ENCODE data around the gene PLSCR4. TPM values are rescaled to one million over a fixed set of nuclear protein-coding genes. Genes with fewer than 3 reads are reported as not detected.

The PLSCR4 gene
- total RNA-seq, 4 donors from 2014 or later = 19.7 to 87.7 (median 41.0) TPM

- Histone ChIP-seq H3K27ac (no peak overlapping the region), H3K4me3 (no peak overlapping the region), H3K27me3 (no peaks in the 10 kb centered on the region), H3K36me3 (no peaks in the 10 kb centered on the region), H3K4me1 (no peaks in the 10 kb centered on the region), H3K9me3 (no peaks in the 10 kb centered on the region)
- intact Hi-C loops (cut with DNase I; ENCODE audit: low total_unique reads) (no loop called here), in situ Hi-C loops (cut with MboI; ENCODE audit: low pct_ligation_motif_present in 1 of 4, low pct_unique_long_range_greater_than_20kb in 1 of 4, low sequenced_read_pairs in 3 of 4) (loop anchor here in 1 of 4 donors (25.0 kb wide), 1 partner anchor 115 kb away; no protein-coding TSS in a partner anchor)
- WGBS, 2 donors (ENCODE audit: low coverage in 1 of 2) = 72% methylated on average over 3 of the region's 3 CpGs
- TF ChIP-seq EP300 (IDR thresholded peaks at IDR 0.05; ENCODE audit: low read depth) (no peak), POLR2AphosphoS5 (IDR thresholded peaks at IDR 0.05) (no peak), POLR2A (IDR thresholded peaks at IDR 0.05) (no peak)
- TF ChIP-seq, protein P1, sequence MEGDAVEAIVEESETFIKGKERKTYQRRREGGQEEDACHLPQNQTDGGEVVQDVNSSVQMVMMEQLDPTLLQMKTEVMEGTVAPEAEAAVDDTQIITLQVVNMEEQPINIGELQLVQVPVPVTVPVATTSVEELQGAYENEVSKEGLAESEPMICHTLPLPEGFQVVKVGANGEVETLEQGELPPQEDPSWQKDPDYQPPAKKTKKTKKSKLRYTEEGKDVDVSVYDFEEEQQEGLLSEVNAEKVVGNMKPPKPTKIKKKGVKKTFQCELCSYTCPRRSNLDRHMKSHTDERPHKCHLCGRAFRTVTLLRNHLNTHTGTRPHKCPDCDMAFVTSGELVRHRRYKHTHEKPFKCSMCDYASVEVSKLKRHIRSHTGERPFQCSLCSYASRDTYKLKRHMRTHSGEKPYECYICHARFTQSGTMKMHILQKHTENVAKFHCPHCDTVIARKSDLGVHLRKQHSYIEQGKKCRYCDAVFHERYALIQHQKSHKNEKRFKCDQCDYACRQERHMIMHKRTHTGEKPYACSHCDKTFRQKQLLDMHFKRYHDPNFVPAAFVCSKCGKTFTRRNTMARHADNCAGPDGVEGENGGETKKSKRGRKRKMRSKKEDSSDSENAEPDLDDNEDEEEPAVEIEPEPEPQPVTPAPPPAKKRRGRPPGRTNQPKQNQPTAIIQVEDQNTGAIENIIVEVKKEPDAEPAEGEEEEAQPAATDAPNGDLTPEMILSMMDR (IDR thresholded peaks at IDR 0.05) = no peak
- DNase-seq = no peak
These were observed 73.8 kb downstream of the PLSCR4 start for GRCh38 chr3:146177072-146177471.

GRCh38 chr3:146172586-146172985 lies 78.3 kb downstream of the PLSCR4 start:
- 69 to 90% methylated on average over 1 of the region's 1 CpG for WGBS, 2 donors (ENCODE audit: low coverage in 1 of 2)

DNA sequence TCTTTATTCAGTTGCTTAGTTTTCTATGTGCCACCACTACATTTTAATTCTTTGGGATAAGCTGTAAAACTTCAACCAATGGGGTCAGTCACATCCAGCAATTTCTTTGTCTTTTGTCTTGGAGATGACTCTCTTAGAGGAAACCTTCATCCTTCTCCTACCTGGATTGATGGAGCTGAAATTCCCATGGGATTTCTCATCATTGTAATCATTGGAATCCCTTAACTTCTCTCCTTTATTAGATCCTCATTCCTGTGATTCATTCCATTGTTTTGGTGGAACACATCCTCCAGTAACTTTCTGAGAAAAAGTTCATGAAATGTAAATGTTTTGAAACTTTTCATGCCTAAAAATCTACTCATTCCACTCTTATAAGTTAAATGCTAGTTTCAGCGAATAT lies 80.3 kb downstream of the PLSCR4 start:
- H3K4me1 ChIP-seq = peaks cover 3 to 13% (median 8%) of the 10 kb centered on the region in 4 donors
- H3K27me3 ChIP-seq = no peaks in the 10 kb centered on the region
- in situ Hi-C loops (cut with MboI; ENCODE audit: low pct_ligation_motif_present in 1 of 4, low pct_unique_long_range_greater_than_20kb in 1 of 4, low sequenced_read_pairs in 3 of 4) (loop anchor here in 1 of 4 donors (25.0 kb wide), 1 partner anchor 108 kb away; no protein-coding TSS in a partner anchor), intact Hi-C loops (cut with DNase I; ENCODE audit: low total_unique reads) (no loop called here)
- H3K27ac ChIP-seq = no peak overlapping the region
- 83 to 100% methylated on average over 1 of the region's 1 CpG for WGBS, 2 donors (ENCODE audit: low coverage in 1 of 2)
- TF ChIP-seq, protein P1 (IDR thresholded peaks at IDR 0.05) = no peak
- TF ChIP-seq POLR2AphosphoS5 (IDR thresholded peaks at IDR 0.05) = no peak
- TF ChIP-seq EP300 (IDR thresholded peaks at IDR 0.05; ENCODE audit: low read depth) = no peak
- TF ChIP-seq POLR2A (IDR thresholded peaks at IDR 0.05) = no peak
- H3K4me3 ChIP-seq = no peak overlapping the region
- no peak for DNase-seq
- H3K9me3 ChIP-seq = no peaks in the 10 kb centered on the region
- H3K36me3 ChIP-seq = no peaks in the 10 kb centered on the region

More at GRCh38 chr3:146172586-146172985, 78.3 kb downstream of the PLSCR4 start:
- Histone ChIP-seq H3K36me3 (no peaks in the 10 kb centered on the region), H3K27me3 (no peaks in the 10 kb centered on the region), H3K4me3 (no peak overlapping the region), H3K9me3 (no peaks in the 10 kb centered on the region), H3K4me1 (no peaks in the 10 kb centered on the region), H3K27ac (no peak overlapping the region)
- in situ Hi-C loops (cut with MboI; ENCODE audit: low pct_ligation_motif_present in 1 of 4, low pct_unique_long_range_greater_than_20kb in 1 of 4, low sequenced_read_pairs in 3 of 4) (loop anchor here in 1 of 4 donors (25.0 kb wide), 1 partner anchor 110 kb away; no protein-coding TSS in a partner anchor), intact Hi-C loops (cut with DNase I; ENCODE audit: low total_unique reads) (no loop called here)
- TF ChIP-seq EP300 (IDR thresholded peaks at IDR 0.05; ENCODE audit: low read depth) (no peak), POLR2AphosphoS5 (IDR thresholded peaks at IDR 0.05) (no peak), POLR2A (IDR thresholded peaks at IDR 0.05) (no peak)
- TF ChIP-seq, protein P1 (IDR thresholded peaks at IDR 0.05) = no peak
- DNase-seq = no peak

DNA sequence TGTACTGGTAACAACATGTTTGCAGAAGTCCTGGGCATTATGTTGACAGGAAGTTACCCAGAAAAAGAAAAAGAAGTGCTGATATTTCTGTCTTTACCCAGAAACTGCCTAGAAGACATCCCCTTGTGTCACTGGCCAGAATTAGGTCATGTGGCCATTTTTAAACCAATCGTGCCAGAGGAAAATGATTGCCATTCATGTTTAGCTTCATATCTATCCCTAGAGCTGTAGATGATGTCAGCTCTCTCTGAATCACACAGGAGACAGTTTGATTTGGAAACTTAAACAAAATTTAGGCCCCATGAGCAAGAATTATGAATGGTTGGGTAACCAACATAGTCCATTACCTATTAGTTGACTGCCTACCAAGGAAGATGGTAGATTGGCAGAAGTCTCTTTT lies 81.0 kb downstream of the PLSCR4 start:
- Histone ChIP-seq H3K4me3 (no peak overlapping the region), H3K4me1 (peaks cover 10 to 20% (median 13%) of the 10 kb centered on the region in 4 donors), H3K36me3 (no peaks in the 10 kb centered on the region), H3K27me3 (no peaks in the 10 kb centered on the region), H3K9me3 (no peaks in the 10 kb centered on the region), H3K27ac (no peak overlapping the region)
- intact Hi-C loops (cut with DNase I; ENCODE audit: low total_unique reads) = no loop called here
- DNase-seq = no peak
- in situ Hi-C loops (cut with MboI; ENCODE audit: low pct_ligation_motif_present in 1 of 4, low pct_unique_long_range_greater_than_20kb in 1 of 4, low sequenced_read_pairs in 3 of 4) = loop anchor here in 1 of 4 donors (25.0 kb wide), 1 partner anchor 108 kb away; no protein-coding TSS in a partner anchor
- TF ChIP-seq, protein P1 (IDR thresholded peaks at IDR 0.05) = no peak
- TF ChIP-seq EP300 (IDR thresholded peaks at IDR 0.05; ENCODE audit: low read depth) (no peak), POLR2A (IDR thresholded peaks at IDR 0.05) (no peak), POLR2AphosphoS5 (IDR thresholded peaks at IDR 0.05) (no peak)
- WGBS, 2 donors (ENCODE audit: low coverage in 1 of 2) = 83% methylated on average over 1 of the region's 1 CpG; no CpG with 5 or more reads in 1 of the 2 donors

All from transverse colon (tissue), 4 donors.